Activated CD4-positive, alpha-beta memory T cell treated with anti-CD3 and anti-CD28 coated beads, Interleukin-2, amount 10 ng/mL, durations not matched to agents 7 days and 5 days (primary cell): ENCODE results near the gene CEP350. TPM values are rescaled to one million over a fixed set of nuclear protein-coding genes. Genes with fewer than 3 reads are reported as not detected.
"Not testable (repeated sequence)": the region's sequence is repeated elsewhere in the genome, so short reads cannot be mapped to it uniquely, and the experiment has no call there.

ENCODE experiments used
- CTCF ChIA-PET: fragments of 350-600 bp; sonication (Branson Sonifier 250); formaldehyde crosslinking; loops from one replicate; lab custom pipeline; 2021; ENCODE audit warnings: antibody characterized with exemption, inconsistent platforms; lab: Charles Lee
- POLR2A ChIA-PET: fragments of 350-600 bp; sonication (Branson Sonifier 250); formaldehyde crosslinking; loops from one replicate; lab custom pipeline; 2021; ENCODE audit warnings: antibody characterized with exemption; lab: Charles Lee
- DNase-seq: peaks from one replicate; pipeline ENCODE4 v3.0.0-alpha.2; 2020
- H3K27ac Mint-ChIP-seq: one replicate; pipeline ENCODE4 v1.8.0; 2021; ENCODE audit warnings: mild to moderate bottlenecking, mixed read lengths
- H3K27me3 Mint-ChIP-seq: one replicate; pipeline ENCODE4 v1.8.0; 2021; ENCODE audit warnings: mixed read lengths
- H3K36me3 Mint-ChIP-seq: one replicate; pipeline ENCODE4 v1.8.0; 2021; ENCODE audit warnings: low read depth, mixed read lengths
- H3K4me1 Mint-ChIP-seq: one replicate; pipeline ENCODE4 v1.8.0; 2021; ENCODE audit warnings: mixed read lengths
- H3K4me3 Mint-ChIP-seq: one replicate; pipeline ENCODE4 v1.8.0; 2021; ENCODE audit warnings: mild to moderate bottlenecking, mixed read lengths
- H3K9me3 Mint-ChIP-seq: one replicate; pipeline ENCODE4 v1.8.0; 2021; ENCODE audit warnings: mixed read lengths
- total RNA-seq, 2 experiments: library from RNA; stranded (reverse); gene quantifications; one replicate each; pipeline ENCODE4 v1.2.3, GENCODE V29; 2021

Gene CEP350
- total RNA-seq, 2 experiments from 2014 or later, result 52.6 to 57.0 TPM

DNA sequence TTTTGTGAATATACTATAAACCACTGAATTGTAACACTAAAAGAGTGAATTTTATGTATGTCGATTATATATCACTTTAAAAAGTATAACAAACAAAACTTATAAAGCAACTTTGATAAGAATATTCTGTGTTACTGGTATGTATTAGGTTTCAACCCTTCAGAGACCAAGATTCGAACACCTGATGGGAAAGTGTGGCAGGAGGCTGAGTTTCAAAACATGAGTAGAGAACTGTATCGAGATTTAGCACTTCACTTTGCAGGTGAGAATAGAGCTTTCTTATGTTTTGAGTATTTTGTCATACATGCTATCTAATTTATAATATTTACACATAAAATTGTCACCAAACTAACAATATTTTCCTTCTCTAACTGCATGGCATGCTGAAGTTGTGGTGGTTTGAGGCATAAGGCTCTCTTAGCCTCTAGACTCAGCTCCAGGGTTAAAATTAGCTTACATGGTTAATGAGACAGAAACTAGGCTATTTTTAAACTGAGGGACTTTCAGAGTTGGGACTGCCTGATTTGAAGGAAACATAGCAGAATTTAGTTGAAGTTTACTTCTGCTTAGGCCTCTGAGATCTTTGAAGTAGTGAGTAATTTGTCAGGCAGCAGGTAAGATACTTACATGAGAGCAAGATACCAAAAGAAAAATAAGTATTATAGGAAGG is 48.6 kb downstream of the CEP350 start:
- Mint-ChIP-seq H3K4me1 (no peaks in the 10 kb centered on the region), H3K27ac (no peak overlapping the region), H3K36me3 (peaks cover 42% of the 10 kb centered on the region), H3K4me3 (no peak overlapping the region), H3K27me3 (no peaks in the 10 kb centered on the region), H3K9me3 (peaks cover 6% of the 10 kb centered on the region)
- no peak for DNase-seq
- ChIA-PET CTCF (no interaction called here), POLR2A (no interaction called here)

DNA sequence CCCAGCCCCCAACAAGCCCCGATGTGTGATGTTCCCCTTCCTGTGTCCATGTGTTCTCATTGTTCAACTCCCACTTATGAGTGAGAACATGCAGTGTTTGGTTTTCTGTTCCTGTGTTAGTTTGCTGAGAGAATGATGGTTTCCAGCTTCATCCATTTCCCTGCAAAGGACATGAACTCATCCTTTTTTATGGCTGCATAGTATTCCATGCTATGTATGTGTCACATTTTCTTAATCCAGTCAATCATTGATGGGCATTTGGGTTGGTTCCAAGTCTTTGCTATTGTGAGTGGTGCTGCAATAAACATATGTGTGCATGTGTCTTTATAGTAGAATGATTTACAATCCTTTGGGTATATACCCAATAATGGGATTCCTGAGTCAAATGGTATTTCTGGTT is 52.2 kb downstream of the CEP350 start:
- H3K4me3 Mint-ChIP-seq, H3K27me3 Mint-ChIP-seq, POLR2A ChIA-PET, H3K9me3 Mint-ChIP-seq, CTCF ChIA-PET, H3K27ac Mint-ChIP-seq, DNase-seq, H3K4me1 Mint-ChIP-seq: not testable (repeated sequence)
- H3K36me3 Mint-ChIP-seq, result peaks cover 47% of the 10 kb centered on the region

GRCh38 chr1:180020017-180020416 is 65.4 kb downstream of the CEP350 start:
- Mint-ChIP-seq H3K27ac (no peak overlapping the region), H3K27me3 (no peaks in the 10 kb centered on the region), H3K9me3 (no peaks in the 10 kb centered on the region), H3K4me3 (no peak overlapping the region), H3K4me1 (no peaks in the 10 kb centered on the region), H3K36me3 (peaks cover 55% of the 10 kb centered on the region)
- ChIA-PET CTCF (interaction anchor here (1.3 kb wide), 1 partner anchor 160 kb away, joined by 3 read pairs; no protein-coding TSS in a partner anchor), POLR2A (no interaction called here)
- DNase-seq, result no peak

- no peak overlapping the region for H3K4me3 Mint-ChIP-seq
- H3K36me3 Mint-ChIP-seq, result peaks cover 42% of the 10 kb centered on the region
- POLR2A ChIA-PET, result no interaction called here
- CTCF ChIA-PET, result no interaction called here
- DNase-seq, result no peak
- H3K9me3 Mint-ChIP-seq, result no peaks in the 10 kb centered on the region
- peaks cover 6% of the 10 kb centered on the region for H3K4me1 Mint-ChIP-seq
- no peaks in the 10 kb centered on the region for H3K27me3 Mint-ChIP-seq
- H3K27ac Mint-ChIP-seq, result no peak overlapping the region
These were observed 71.9 kb downstream of the CEP350 start for GRCh38 chr1:180026556-180026955.

DNA sequence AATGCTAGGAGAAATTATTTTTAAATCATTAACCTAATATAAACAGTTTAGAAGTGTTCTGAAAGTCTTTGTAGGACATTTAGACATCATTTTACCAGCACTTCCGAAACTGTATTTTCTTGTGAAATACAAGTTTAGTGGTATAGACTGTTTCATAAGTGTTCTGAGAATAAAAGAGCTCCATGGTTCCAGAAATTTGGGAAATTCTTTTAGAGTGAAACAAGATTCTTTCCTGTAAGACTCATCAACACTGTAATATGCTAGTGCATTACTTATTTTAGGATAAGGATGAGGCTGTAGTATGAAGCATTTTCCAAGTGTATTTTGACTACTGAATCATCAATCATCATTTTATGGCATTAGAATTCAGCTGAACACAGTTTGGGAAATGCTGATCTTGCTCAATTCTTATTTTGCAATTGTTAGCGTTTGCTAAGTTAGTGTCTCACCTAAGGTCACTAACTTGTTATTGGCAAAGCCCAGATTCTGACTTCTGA is 73.4 kb downstream of the CEP350 start:
- POLR2A ChIA-PET, result no interaction called here
- Mint-ChIP-seq H3K27ac (no peak overlapping the region), H3K9me3 (no peaks in the 10 kb centered on the region), H3K4me1 (peaks cover 6% of the 10 kb centered on the region), H3K27me3 (no peaks in the 10 kb centered on the region), H3K4me3 (no peak overlapping the region), H3K36me3 (peaks cover 35% of the 10 kb centered on the region)
- CTCF ChIA-PET, result no interaction called here
- no peak for DNase-seq

- Mint-ChIP-seq H3K27ac (no peak overlapping the region), H3K36me3 (peaks cover 36% of the 10 kb centered on the region), H3K27me3 (no peaks in the 10 kb centered on the region), H3K4me3 (no peak overlapping the region), H3K4me1 (peaks cover 6% of the 10 kb centered on the region), H3K9me3 (no peaks in the 10 kb centered on the region)
- POLR2A ChIA-PET, result no interaction called here
- no peak for DNase-seq
- CTCF ChIA-PET, result interaction anchor here (1.0 kb wide), 1 partner anchor 150 kb away, joined by 3 read pairs; no protein-coding TSS in a partner anchor
These were observed 74.3 kb downstream of the CEP350 start for GRCh38 chr1:180028864-180029263.

DNA sequence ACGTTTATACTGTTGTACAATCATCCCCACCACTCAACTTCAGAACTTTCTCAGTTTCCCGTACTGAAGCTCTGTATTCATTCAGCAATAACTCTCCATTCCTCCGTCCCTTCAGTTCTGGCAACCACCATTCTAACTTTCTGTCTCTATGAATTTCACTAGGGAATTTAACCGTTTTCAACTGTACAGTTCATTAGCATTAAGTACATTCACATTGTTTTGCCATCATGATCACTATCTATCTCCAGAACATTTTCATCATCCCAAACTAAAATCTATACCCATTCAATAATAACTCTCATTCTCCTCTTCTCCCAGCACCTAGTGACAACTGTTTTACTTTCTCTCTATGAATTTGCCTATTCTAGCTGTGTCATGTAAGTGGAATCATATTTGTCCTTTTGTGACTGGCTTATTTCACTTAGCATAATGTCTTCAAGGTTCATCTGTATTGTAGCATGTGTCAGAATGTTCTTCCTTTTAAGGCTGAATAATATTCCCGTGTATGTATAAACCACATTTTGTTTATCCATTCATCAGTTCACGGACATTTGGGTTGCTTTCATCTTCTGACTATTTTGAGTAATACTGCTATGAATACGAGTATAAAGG is 75.0 kb downstream of the CEP350 start:
- H3K4me3 Mint-ChIP-seq, result no peak overlapping the region
- no peaks in the 10 kb centered on the region for H3K27me3 Mint-ChIP-seq
- peaks cover 6% of the 10 kb centered on the region for H3K4me1 Mint-ChIP-seq
- no peak overlapping the region for H3K27ac Mint-ChIP-seq
- DNase-seq, result no peak
- H3K36me3 Mint-ChIP-seq, result peaks cover 41% of the 10 kb centered on the region
- no peaks in the 10 kb centered on the region for H3K9me3 Mint-ChIP-seq
- POLR2A ChIA-PET, result no interaction called here
- CTCF ChIA-PET, result interaction anchor here (1.0 kb wide), 1 partner anchor 149 kb away, joined by 3 read pairs; no protein-coding TSS in a partner anchor

GRCh38 chr1:180031664-180032063 is 77.1 kb downstream of the CEP350 start:
- H3K27ac Mint-ChIP-seq, result no peak overlapping the region

GRCh38 chr1:180033390-180033789 is 78.8 kb downstream of the CEP350 start:
- CTCF ChIA-PET, result interaction anchor here (2.6 kb wide), 1 partner anchor 146 kb away, joined by 9 read pairs; no protein-coding TSS in a partner anchor
- DNase-seq, result no peak
- Mint-ChIP-seq H3K27ac (no peak overlapping the region), H3K27me3 (no peaks in the 10 kb centered on the region), H3K4me3 (no peak overlapping the region), H3K36me3 (peaks cover 49% of the 10 kb centered on the region), H3K9me3 (no peaks in the 10 kb centered on the region), H3K4me1 (peaks cover 6% of the 10 kb centered on the region)
- POLR2A ChIA-PET, result no interaction called here

More at GRCh38 chr1:180031664-180032063, 77.1 kb downstream of the CEP350 start:
- no peaks in the 10 kb centered on the region for H3K27me3 Mint-ChIP-seq
- ChIA-PET POLR2A (no interaction called here), CTCF (interaction anchor here (0.9 to 2.6 kb wide), 2 partner anchors 147 to 164 kb away, joined by 3 to 9 read pairs; no protein-coding TSS in a partner anchor)
- peaks cover 42% of the 10 kb centered on the region for H3K36me3 Mint-ChIP-seq
- DNase-seq, result no peak
- H3K9me3 Mint-ChIP-seq, result no peaks in the 10 kb centered on the region
- no peak overlapping the region for H3K4me3 Mint-ChIP-seq
- H3K4me1 Mint-ChIP-seq, result peaks cover 6% of the 10 kb centered on the region

GRCh38 chr1:180040034-180040433 is 85.4 kb downstream of the CEP350 start:
- Mint-ChIP-seq H3K9me3 (no peaks in the 10 kb centered on the region), H3K4me3 (no peak overlapping the region), H3K36me3 (peaks cover 62% of the 10 kb centered on the region), H3K4me1 (peaks cover 6% of the 10 kb centered on the region), H3K27ac (no peak overlapping the region), H3K27me3 (no peaks in the 10 kb centered on the region)
- ChIA-PET CTCF (no interaction called here), POLR2A (no interaction called here)
- DNase-seq, result no peak

DNA sequence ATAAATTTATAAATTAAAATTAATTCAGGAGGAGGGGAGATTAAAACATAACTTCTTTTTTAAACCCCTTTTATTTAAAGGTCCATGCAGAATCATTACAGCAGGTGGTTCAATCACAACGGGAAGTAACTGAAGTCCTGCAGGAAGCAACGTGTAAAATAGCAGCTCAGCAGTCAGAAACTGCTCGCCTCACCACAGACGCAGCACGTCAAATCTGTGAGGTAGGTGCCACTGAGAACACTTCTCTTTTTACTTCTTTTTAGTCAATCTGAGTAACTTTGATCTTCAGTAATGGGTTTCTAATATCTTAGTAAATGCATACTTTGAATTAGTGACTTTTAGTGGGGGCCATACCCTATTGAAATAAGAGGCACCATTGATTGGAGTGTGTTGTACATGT is 87.0 kb downstream of the CEP350 start:
- POLR2A ChIA-PET, result no interaction called here
- peaks cover 70% of the 10 kb centered on the region for H3K36me3 Mint-ChIP-seq
- no peaks in the 10 kb centered on the region for H3K9me3 Mint-ChIP-seq
- CTCF ChIA-PET, result no interaction called here
- no peak overlapping the region for H3K4me3 Mint-ChIP-seq
- no peak overlapping the region for H3K27ac Mint-ChIP-seq
- DNase-seq, result no peak
- no peaks in the 10 kb centered on the region for H3K27me3 Mint-ChIP-seq
- H3K4me1 Mint-ChIP-seq, result peaks cover 6% of the 10 kb centered on the region

GRCh38 chr1:180042988-180043622 is 88.5 kb downstream of the CEP350 start:
- no peak overlapping the region for H3K27ac Mint-ChIP-seq
- no peaks in the 10 kb centered on the region for H3K9me3 Mint-ChIP-seq
- DNase-seq, result no peak
- H3K36me3 Mint-ChIP-seq, result peaks cover 70% of the 10 kb centered on the region
- POLR2A ChIA-PET, result interaction anchor here (0.6 kb wide), 1 partner anchor 121 kb away, joined by 4 read pairs; no protein-coding TSS in a partner anchor
- H3K4me1 Mint-ChIP-seq, result peaks cover 6% of the 10 kb centered on the region
- H3K4me3 Mint-ChIP-seq, result no peak overlapping the region
- H3K27me3 Mint-ChIP-seq, result no peaks in the 10 kb centered on the region
- CTCF ChIA-PET, result interaction anchor here (0.9 kb wide), 1 partner anchor 9 kb away, joined by 3 read pairs; no protein-coding TSS in a partner anchor

DNA sequence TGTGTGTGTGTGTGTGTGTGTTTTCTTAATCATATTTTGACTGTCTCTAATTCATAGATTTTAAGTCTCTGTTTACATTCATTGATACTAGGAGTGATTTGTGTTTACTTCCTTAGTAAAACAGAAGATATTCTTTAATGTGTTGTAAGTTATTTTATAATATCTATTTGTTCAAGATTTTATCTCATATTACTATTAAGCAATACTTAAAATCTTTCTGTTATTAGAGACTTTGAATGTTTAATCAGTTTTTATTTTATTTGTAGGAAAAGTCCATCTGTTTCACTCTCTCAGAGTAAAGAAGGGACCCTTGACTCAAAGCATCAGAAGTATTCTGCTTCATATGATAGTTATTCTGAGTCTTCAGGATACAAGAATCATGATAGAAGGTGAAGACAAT is 89.2 kb downstream of the CEP350 start:
- no peak overlapping the region for H3K4me3 Mint-ChIP-seq
- peaks cover 6% of the 10 kb centered on the region for H3K4me1 Mint-ChIP-seq
- peaks cover 70% of the 10 kb centered on the region for H3K36me3 Mint-ChIP-seq
- no peaks in the 10 kb centered on the region for H3K27me3 Mint-ChIP-seq
- no peak for DNase-seq
- no peak overlapping the region for H3K27ac Mint-ChIP-seq
- ChIA-PET CTCF (no interaction called here), POLR2A (no interaction called here)
- H3K9me3 Mint-ChIP-seq, result no peaks in the 10 kb centered on the region
